Heart right ventricle (tissue), 16 donors: ENCODE results near the gene TMEM169. TPM values are rescaled to one million over a fixed set of nuclear protein-coding genes. Genes with fewer than 3 reads are reported as not detected.

ENCODE experiments used
- ATAC-seq, 8 donors: fragments of 200-7000 bp; cut with Tn5 transposase; one replicate each; pipeline ENCODE4 v1.9.1; 2020; ENCODE audit warnings: mild to moderate bottlenecking in 8 of 8, moderate library complexity in 8 of 8, moderate number of reproducible peaks in 1 of 8
- DNase-seq, 2 donors: peaks; one replicate each; pipeline ENCODE4 v3.0.0-alpha.2; 2020
- H3K27ac ChIP-seq, 10 donors: fragments of 200-600 bp; sonication (generic) in 2 of 10; one replicate each; pipeline versions ENCODE4 v1.5.0 to v1.8.0; 2020 to 2022; ENCODE audit warnings: mild to moderate bottlenecking in 3 of 10
- H3K27me3 ChIP-seq, 7 donors: fragments of 200-600 bp; one replicate each; pipeline ENCODE4 v1.8.0; 2021 to 2022; ENCODE audit warnings: mild to moderate bottlenecking in 2 of 7
- H3K36me3 ChIP-seq, 9 donors: fragments of 200-600 bp; sonication (generic) in 1 of 9; one replicate each; pipeline versions ENCODE4 v1.5.0 to v1.8.0; 2020 to 2022; ENCODE audit warnings: mild to moderate bottlenecking in 2 of 9
- H3K4me1 ChIP-seq, 9 donors: fragments of 200-600 bp; sonication (generic) in 1 of 9; one replicate each; pipeline versions ENCODE4 v1.5.0 to v1.8.0; 2020 to 2022; ENCODE audit warnings: mild to moderate bottlenecking in 4 of 9
- H3K4me3 ChIP-seq, 10 donors: fragments of 200-600 bp; sonication (generic) in 2 of 10; one replicate each; pipeline versions ENCODE4 v1.5.0 to v1.8.0; 2020 to 2022; ENCODE audit warnings: mild to moderate bottlenecking in 7 of 10, moderate library complexity in 2 of 10
- H3K9me3 ChIP-seq, 11 donors: fragments of 200-600 bp in 10 of 11; sonication (generic) in 2 of 11; one replicate each; pipeline versions ENCODE4 v1.5.0 to v1.8.0; 2013 to 2022; ENCODE audit warnings: mild to moderate bottlenecking in 2 of 11, control low read depth in 1 of 11, moderate library complexity in 1 of 11
- CTCF ChIP-seq, 9 donors: fragments of 200-600 bp; sonication (generic) in 2 of 9; IDR thresholded peaks; one replicate each; pipeline versions ENCODE4 v1.5.0 to v1.8.0; 2021 to 2022; ENCODE audit warnings: antibody characterized with exemption in 9 of 9, mild to moderate bottlenecking in 5 of 9, moderate library complexity in 1 of 9
- WGBS, 2 donors: extraction: QIAGEN DNeasy Blood & Tissue Kit; methylation state at CpG; one replicate each; pipeline ENCODE4 v1.1.7; 2013; ENCODE audit warnings: inconsistent platforms in 1 of 2; 5-methylcytosine and 5-hydroxymethylcytosine counted together
- intact Hi-C, 10 donors: fragments of 100-400 bp; cut with DNase I; formaldehyde crosslinking; loops; one replicate each; pipeline versions ENCODE4 v1.11.1 to v1.14.2; 2022
- polyA plus RNA-seq, 2 donors: library from polyadenylated mRNA; stranded (reverse); fragments of 200-250 nt; gene quantifications; one replicate each; pipeline ENCODE4 v1.2.3, GENCODE V29; 2013
- total RNA-seq, 10 donors: library from RNA; stranded (reverse); fragmentation: NEBNext Ultra II Directional in 3 of 10; extraction: Animal tissue kit (Norgen Biotek cat#: 25700) in 3 of 10; gene quantifications; one replicate each; pipeline versions ENCODE4 v1.2.1 to v1.2.4, GENCODE V29; 2021 to 2023
- donor health status: Arrhythmogenic right ventricular cardiomyopathy.
- donor health status: ischemic (EF 13 %, LVEDD 7.1; RV severe dilation, severe dysfunction).
- donor health status: healthy with polysubstance abuse.
- donor health status: DM: no; HTN: yes; CAD: no.
- donor health status: DM: no; HTN: no; CAD: no.
- donor health status: ischemic (EF 25% LVEDD 6.9; RV normal size, moderate dysfunction).
- donor health status: ischemic (EF 25% LVEDD 5.7; RV mildly dilated, moderate dysfunction).
- donor health status: healthy.
- donor health status: DM: yes; HTN: yes; CAD: no.
- donor health status: Ischemic cardiomyopathy.
- donor health status: ischemic (EF 35%, LVEDD 5.7; RV mildly dilated, moderate dysfunction).
- donor health status: nonischemic (EF 11% LVEDD 7.7; RV severe dilation, severe dysfunction).
- donor health status: DM: yes; HTN: yes; CAD: no.
- donor health status: PGD.
- donor health status: ischemic (EF 29% LVEDD 5.4; RV normal size, mild dysfunction).
- donor health status: nonischemic (EF 23%, LVEDD 6.1; RV moderate dilation, normal function).

The TMEM169 gene
- total and polyA plus RNA-seq, 12 donors, result 0.10 to 0.97 (median 0.22) TPM; not detected in 2

GRCh38 chr2:216148983-216149382 is 67.3 kb downstream of the TMEM169 start:
- H3K4me3 ChIP-seq, result no peak overlapping the region
- DNase-seq, result no peak
- 97 to 99% methylated on average over 4 of the region's 4 CpGs for WGBS, 2 donors
- intact Hi-C loops, result no loop called here
- no peaks in the 10 kb centered on the region for H3K27me3 ChIP-seq
- H3K9me3 ChIP-seq, result no peaks in the 10 kb centered on the region
- ATAC-seq, result no peak
- no peaks in the 10 kb centered on the region for H3K4me1 ChIP-seq
- H3K36me3 ChIP-seq, result peaks cover 0 to 100% (median 46%) of the 10 kb centered on the region in 9 donors
- no peak overlapping the region for H3K27ac ChIP-seq
- no peak for TF ChIP-seq CTCF (IDR thresholded peaks at IDR 0.05)

- Histone ChIP-seq H3K9me3 (no peaks in the 10 kb centered on the region), H3K4me1 (no peaks in the 10 kb centered on the region), H3K27me3 (no peaks in the 10 kb centered on the region), H3K4me3 (no peak overlapping the region), H3K27ac (no peak overlapping the region), H3K36me3 (peaks cover 0 to 100% (median 45%) of the 10 kb centered on the region in 9 donors)
- no peak for TF ChIP-seq CTCF (IDR thresholded peaks at IDR 0.05)
- ATAC-seq (no peak), DNase-seq (no peak)
- WGBS, 2 donors, result 80% methylated on average over 5 of the region's 5 CpGs
- intact Hi-C loops, result no loop called here
Observed at GRCh38 chr2:216149741-216150140, 68.0 kb downstream of the TMEM169 start.

GRCh38 chr2:216151313-216152025 is 69.8 kb downstream of the TMEM169 start:
- H3K4me1 ChIP-seq, result no peaks in the 10 kb centered on the region
- H3K27me3 ChIP-seq, result no peaks in the 10 kb centered on the region
- peaks cover 0 to 100% (median 44%) of the 10 kb centered on the region in 9 donors for H3K36me3 ChIP-seq
- no peak for DNase-seq
- H3K4me3 ChIP-seq, result no peak overlapping the region
- H3K27ac ChIP-seq, result no peak overlapping the region
- TF ChIP-seq CTCF (IDR thresholded peaks at IDR 0.05), result peak in 2 of 9 donors; percentile 7 to 12
- no peaks in the 10 kb centered on the region for H3K9me3 ChIP-seq
- WGBS, 2 donors, result 90 to 94% methylated on average over 7 of the region's 7 CpGs
- peak in 1 of 8 donors; percentile 7 for ATAC-seq
- intact Hi-C loops, result no loop called here

Other genes with a start within 250 kb of the TMEM169 start
- 1 to 10 TPM in 1 of 10 donors, under 1 TPM in 9; 0.13 to 1.5 (median 0.38) TPM for gene MREG, start 68.4 kb upstream of the TMEM169 start, total RNA-seq
- gene MREG, start 68.4 kb upstream of the TMEM169 start, polyA plus RNA-seq, result under 1 TPM; 0.14 to 0.51 TPM
- gene PECR, start 110 bp upstream of the TMEM169 start, total RNA-seq, result 1 to 10 TPM; 3.3 to 6.6 (median 4.1) TPM
- 1 to 10 TPM; 2.0 to 4.4 TPM for gene PECR, start 110 bp upstream of the TMEM169 start, polyA plus RNA-seq
- 100 to 1,000 TPM; 112 to 163 (median 137) TPM for gene XRCC5, start 27.4 kb downstream of the TMEM169 start, total RNA-seq
- 10 to 100 TPM; 35.6 to 77.5 TPM for gene XRCC5, start 27.4 kb downstream of the TMEM169 start, polyA plus RNA-seq